ENCODE measurements around the gene SMR3B.

The SMR3B gene

DNA sequence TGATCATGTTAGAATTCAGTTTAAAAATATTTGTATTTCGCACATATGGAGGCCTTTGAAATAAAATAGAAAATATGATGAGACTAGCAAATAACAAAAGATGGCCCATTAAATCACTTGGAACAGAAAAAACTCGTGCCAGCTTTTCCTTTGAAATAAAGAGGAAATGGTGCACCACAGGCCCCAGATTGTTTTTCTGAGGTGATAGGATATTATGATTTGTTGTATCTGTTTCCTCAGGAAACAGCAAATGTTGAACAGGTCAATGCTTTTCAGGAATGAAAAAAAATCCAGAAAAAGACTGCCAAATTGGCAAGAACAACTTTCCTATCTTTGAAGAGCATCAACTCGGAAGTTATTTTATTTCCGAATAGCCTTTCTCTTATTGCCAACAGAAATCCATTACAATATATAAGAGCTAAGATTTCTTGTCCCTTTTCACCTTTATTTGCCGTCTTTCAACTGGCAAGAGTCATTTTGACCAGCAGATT is at the start of gene SMR3B:
Gene SMR3B (plus strand): TSS at position 441 of the 491 bp plus-strand sequence. CDS start 1,380 bp downstream, outside the sequence.
- no peak for DNase-seq

GRCh38 chr4:70334681-70335080 is 48.2 kb upstream of the SMR3B start, which contains the start of gene CABS1:
CABS1 (plus strand) TSS chr4:70334981; CDS start chr4:70335040, 59 bp downstream.
- DNase-seq, result no peak

DNA sequence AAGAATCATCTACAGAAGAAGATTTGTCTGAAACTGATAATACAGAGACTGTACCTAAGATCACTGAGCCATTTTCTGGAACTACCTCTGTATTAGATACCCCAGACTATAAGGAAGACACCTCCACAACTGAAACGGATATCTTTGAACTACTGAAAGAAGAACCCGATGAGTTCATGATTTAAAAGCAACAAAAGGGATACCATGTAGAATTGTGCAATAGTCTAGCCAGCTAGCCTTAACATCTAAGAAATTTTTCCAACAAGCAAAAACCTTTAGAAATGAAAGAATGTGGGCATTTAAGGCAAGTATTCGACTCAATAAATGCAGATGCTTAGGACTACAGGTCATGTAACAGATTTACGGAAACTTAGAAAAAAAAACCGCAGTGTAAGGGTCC is 46.9 kb upstream of the SMR3B start:
- no peak for DNase-seq

DNA sequence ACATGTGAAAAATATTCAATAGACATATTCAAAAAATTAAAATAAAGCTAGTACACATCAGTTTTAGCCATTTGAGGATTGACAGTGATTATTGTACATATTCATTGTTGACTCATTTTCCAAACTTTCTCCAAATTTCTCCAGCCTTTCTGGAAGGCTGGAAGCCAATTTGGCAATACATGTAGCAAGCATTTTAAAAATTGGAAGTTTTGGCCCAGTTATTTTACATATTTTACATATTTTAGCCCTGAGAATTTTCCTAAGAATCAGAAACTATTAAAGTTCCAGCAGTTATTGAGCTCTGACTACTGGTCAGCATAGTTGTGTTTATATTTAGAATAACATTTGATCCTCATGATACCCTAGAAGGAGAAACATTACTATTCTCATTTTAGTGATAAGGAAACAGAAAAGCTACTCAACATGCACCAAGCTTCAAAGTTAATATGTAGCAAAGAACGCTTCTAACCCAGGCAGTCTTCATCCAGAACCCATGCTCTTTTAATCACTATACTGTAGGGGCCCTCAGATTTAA is 45.0 kb upstream of the SMR3B start:
- DNase-seq, result no peak

DNA sequence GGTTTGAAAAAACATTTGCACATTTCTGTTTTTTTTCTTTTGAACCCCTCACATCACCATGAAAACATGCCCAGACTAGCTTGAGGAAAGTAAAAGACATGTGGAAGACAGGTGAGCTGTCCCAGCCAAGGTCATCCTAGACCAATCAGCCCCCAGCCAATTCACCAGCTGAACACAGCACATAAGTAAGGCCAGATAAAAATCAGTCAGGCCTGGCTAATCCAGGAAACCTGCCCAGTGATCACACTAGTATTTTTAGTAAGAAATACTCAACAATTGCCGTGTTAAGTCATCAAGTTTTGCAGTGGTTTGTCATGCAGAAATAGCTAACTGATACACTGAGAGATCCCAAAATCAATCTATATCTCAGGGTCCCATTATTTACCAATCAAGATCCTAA is 26.7 kb upstream of the SMR3B start:
- DNase-seq, result no peak

GRCh38 chr4:70359115-70359661 is 23.7 kb upstream of the SMR3B start:
- DNase-seq, result no peak

DNA sequence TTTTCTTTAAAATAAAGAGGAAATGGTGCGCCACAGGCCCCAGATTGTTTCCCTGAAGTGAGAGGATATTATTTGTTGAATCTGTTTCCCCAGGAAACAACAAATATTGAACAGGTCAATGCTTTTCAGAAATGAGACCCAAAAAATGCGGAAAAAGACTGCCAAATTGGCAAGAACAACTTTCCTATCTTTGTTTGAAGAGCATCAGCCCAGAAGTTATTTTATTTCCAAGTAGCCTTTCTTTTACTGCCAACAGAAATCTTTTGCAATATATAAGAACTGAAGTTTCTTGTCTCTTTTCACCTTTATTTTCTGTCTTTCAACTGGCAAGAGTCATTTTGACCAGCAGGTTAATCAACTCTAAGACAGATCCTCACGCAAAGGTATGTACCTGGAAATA is 22.5 kb upstream of the SMR3B start, which contains the start of gene SMR3A:
Gene SMR3A (plus strand): TSS at position 301 of the 400 bp plus-strand sequence. CDS start 1,356 bp downstream, outside the sequence.
- DNase-seq, result no peak

- no peak for DNase-seq
Observed at GRCh38 chr4:70364002-70364401, 18.9 kb upstream of the SMR3B start.

DNA sequence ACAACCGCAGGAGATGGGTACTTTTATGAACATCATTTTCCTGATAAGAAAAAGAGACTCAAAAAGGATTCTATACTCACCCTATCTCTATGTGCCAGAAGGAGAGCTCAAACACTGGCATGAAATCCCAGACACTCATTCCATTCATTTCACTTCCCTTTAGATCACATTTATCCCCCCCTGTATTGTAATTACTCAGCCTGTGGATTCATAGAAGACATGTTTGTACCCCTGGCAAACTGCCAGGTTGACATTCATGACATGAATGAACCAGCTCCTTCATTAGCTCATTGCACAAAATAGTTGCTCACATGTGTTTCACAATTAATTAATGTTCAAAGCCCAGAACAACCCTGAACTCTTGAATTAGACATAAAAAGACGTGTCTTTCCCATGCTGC is 17.5 kb upstream of the SMR3B start:
- DNase-seq, result no peak

DNA sequence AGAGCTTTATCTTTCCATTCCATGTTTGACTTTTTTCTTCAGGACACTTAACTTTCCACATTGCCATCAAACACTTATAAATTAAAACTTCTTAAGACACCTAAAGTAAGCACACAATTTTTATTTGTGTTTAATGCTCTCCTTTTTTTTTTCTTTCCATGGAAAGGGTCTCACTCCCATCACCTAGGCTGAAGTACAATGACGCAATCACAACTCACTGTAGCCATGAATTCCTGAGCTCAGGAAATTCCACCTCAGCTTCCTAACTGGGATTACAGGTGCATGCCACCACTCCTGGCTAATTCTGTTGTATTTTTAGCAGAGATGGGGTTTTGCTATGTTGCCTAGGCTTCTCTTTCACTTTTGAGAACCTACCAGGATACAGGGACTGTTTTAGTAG is 15.1 kb upstream of the SMR3B start:
- DNase-seq, result no peak

DNA sequence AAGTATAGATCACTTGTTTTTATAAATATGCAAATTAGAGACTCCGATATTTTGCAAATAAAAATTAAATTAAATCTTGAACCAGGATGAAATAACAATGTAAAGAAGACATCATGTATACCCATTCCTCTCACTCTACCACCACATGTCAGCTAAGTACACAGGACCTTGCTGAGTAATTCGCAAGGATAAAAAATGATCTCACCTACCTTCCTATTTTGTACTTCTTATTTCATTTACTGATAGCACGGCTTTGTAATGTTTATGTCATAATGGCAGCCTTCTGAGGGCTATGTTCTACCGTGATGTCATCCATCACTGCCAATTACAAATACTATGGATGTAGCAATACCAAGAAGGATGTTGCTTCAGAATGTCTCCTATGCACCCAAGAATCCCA is 10.9 kb upstream of the SMR3B start:
- no peak for DNase-seq

DNA sequence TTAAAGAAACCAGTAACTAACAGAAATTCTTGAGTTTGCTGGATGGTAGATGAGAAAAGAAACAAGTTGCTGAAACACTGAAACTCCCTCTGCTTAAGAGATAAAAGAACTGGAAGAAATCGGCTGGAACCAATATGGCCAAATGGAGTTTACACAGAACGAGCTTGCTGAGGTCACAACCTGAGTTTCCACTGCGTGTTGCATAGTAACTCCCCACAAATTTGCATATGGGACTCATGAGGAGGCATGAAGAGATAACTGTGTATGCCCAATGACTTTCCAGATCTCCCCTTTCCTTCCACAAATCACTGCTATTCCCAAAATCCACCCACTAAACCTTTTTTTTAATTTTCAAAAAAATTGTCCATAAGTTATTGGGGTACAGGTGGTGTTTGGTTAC is 10.2 kb upstream of the SMR3B start:
- DNase-seq, result no peak

DNA sequence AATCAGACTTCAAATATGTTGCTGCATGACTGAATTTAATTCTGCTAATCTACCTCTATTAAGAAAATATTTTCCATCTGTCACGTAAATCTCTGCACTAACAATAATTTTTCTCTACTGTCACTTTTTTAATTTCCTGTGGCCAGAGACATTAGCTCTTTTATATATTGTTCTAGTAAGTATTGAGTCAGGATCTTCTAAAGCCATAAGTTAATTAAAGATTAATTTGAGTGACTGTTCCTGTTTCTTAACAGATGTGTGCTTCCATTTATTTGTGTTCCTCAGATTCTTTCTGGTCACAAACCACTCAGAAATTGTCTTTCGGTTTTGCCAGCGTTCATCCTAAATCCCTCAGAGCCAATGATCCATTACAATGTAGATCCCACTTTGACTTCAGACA is 2.4 kb upstream of the SMR3B start:
- no peak for DNase-seq

GRCh38 chr4:70392057-70392776 is 9.3 kb downstream of the SMR3B start:
- no peak for DNase-seq

DNA sequence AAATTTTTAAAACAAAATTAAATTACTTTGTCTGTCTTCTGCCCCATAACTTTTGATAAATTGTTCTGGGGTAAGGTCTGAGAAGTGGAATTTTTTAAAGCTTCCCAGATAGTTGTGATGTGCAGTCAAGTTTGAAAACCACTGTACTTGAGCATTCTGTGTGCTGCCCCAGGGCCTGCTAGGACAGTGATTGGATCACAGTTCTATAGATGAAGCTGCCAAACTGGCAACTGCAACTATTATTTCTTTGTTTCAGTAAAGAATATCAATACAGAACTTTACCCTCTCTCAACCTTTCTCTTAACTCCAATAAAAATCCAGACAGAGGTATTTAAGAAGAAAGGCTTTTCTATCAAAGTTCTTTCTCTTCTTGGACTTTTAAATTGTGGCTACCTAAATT is 14.6 kb downstream of the SMR3B start, which contains the start of gene OPRPN:
Gene OPRPN (plus strand): TSS at position 361 of the 400 bp plus-strand sequence. CDS start 1,346 bp downstream, outside the sequence.
- DNase-seq, result no peak

GRCh38 chr4:70399319-70399718 is 16.4 kb downstream of the SMR3B start:
- DNase-seq, result no peak

- DNase-seq, result no peak
Observed at GRCh38 chr4:70402762-70403161, 19.8 kb downstream of the SMR3B start.

DNA sequence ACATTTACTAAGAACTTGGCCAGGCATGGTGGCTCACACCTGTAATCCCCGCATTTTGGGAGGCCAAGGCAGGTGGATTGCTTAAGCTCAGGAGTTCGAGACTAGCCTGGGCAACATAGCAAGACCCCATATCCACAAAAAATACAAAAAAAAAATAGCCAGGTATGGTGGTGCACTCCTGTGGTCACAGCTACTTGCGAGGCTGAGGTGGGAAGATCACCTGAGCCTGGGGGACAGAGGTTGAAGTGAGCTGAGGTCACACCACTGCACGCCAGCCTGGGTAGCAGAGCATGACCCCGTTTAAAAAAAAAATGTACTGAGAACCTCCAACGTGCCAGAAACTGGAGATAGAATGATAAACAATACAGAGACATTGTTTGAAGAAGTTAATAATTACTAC is 22.8 kb downstream of the SMR3B start:
- no peak for DNase-seq

GRCh38 chr4:70425306-70425705 is 42.4 kb downstream of the SMR3B start:
- no peak for DNase-seq

DNA sequence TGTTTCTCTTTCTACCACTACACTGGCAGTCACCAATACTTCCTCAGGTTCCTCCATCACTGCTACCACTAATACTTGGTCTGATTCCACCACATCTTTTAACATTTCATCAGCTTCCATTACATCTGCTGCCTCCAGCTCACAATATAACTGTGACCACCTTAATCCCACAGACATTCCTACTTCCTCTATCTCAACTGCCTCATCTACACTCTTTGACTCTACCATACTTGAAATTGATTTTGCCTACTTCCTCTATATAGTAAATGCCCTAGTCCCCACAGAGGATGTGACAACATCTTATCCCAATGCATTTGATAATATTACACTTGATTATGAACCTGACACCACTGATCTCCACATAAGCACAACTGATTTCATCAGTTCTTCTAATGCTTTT is 43.9 kb downstream of the SMR3B start:
- no peak for DNase-seq

DNA sequence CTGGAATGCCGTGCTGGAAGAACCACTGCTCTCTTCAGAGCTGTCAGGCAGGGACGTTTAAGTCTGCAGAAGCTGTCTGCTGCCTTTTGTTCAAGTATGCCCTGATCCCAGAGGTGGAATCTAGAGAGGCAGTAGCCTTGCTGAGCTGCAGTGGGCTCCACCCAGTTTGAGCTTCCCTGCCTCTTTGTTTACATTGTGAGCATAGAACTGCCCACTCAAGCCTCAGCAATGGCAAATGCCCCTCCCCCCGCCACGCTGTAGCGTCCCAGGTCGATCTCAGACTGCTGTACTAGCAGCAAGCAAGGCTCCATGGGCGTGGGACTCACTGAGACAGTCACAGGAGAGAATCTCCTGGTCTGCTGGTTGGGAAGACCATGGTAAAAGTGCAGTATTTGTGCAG is 54.3 kb downstream of the SMR3B start:
- DNase-seq, result peak; percentile 79
